ENCODE data around the gene MUS81. TPM values are rescaled to one million over a fixed set of nuclear protein-coding genes. Genes with fewer than 3 reads are reported as not detected.
A peak's percentile ranks its signal among the peaks of the same experiment; 100 is the strongest.

The MUS81 gene
- total RNA-seq, 4 donors from 2014 or later = 58.3 to 191 (median 81.2) TPM

- H3K9me3 ChIP-seq = no peaks in the 10 kb centered on the region
- peaks cover 2 to 28% (median 14%) of the 10 kb centered on the region in 4 donors for H3K36me3 ChIP-seq
- H3K4me1 ChIP-seq = peaks cover 33 to 64% (median 54%) of the 10 kb centered on the region in 4 donors
- intact Hi-C loops (cut with DNase I; ENCODE audit: low total_unique reads) (no loop called here), in situ Hi-C loops (cut with MboI; ENCODE audit: low pct_ligation_motif_present in 1 of 4, low pct_unique_long_range_greater_than_20kb in 1 of 4, low sequenced_read_pairs in 3 of 4) (no loop called here)
- TF ChIP-seq POLR2AphosphoS5 (IDR thresholded peaks at IDR 0.05) = peak in 1 of 3 donors; percentile 36
- TF ChIP-seq POLR2A (IDR thresholded peaks at IDR 0.05) = no peak
- peak; percentile 18 for DNase-seq
- H3K27ac ChIP-seq = peak overlapping the region; percentile 97 to 100 (median 100)
- 50 to 51% methylated on average over 2 to 14 of the region's 15 CpGs for WGBS, 2 donors (ENCODE audit: low coverage in 1 of 2)
- peak overlapping the region in 2 of 4 donors; percentile 5 to 84 for H3K4me3 ChIP-seq
- no peaks in the 10 kb centered on the region for H3K27me3 ChIP-seq
Measured at GRCh38 chr11:65854852-65855837, 5.1 kb upstream of the MUS81 start.

DNA sequence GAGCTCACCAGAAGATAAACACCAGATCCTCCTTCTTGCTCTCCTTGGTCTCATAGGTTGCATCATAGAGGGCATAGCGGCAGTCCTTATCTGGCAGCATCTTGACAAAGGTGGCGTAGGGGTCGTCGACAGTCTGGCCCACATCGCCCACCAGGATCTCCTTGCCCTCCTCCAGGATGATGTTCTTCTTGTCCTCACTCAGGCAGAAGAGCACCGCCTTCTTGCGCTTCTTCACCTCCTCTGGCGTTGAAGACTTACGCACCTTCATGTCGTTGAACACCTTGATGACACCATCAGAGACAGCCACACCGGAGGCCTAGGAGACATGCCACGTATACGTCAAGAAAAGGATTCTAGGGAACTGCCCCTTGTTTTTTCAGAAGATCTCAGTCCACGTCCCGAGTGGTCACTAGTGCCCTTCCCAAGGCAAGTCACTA is 4.3 kb upstream of the MUS81 start:
- DNase-seq = no peak
- in situ Hi-C loops (cut with MboI; ENCODE audit: low pct_ligation_motif_present in 1 of 4, low pct_unique_long_range_greater_than_20kb in 1 of 4, low sequenced_read_pairs in 3 of 4) = no loop called here
- Histone ChIP-seq H3K27ac (peak overlapping the region; percentile 97 to 100 (median 100)), H3K36me3 (peaks cover 2 to 28% (median 14%) of the 10 kb centered on the region in 4 donors), H3K9me3 (no peaks in the 10 kb centered on the region), H3K4me1 (peaks cover 33 to 66% (median 54%) of the 10 kb centered on the region in 4 donors), H3K4me3 (peak overlapping the region in 3 of 4 donors; percentile 84 to 97 (median 93)), H3K27me3 (no peaks in the 10 kb centered on the region)
- 40 to 74% methylated on average over 2 to 15 of the region's 15 CpGs for WGBS, 2 donors (ENCODE audit: low coverage in 1 of 2)
- intact Hi-C loops (cut with DNase I; ENCODE audit: low total_unique reads) = no loop called here
- TF ChIP-seq CTCF (IDR thresholded peaks at IDR 0.05) = no peak
- TF ChIP-seq POLR2AphosphoS5 (IDR thresholded peaks at IDR 0.05) = no peak

DNA sequence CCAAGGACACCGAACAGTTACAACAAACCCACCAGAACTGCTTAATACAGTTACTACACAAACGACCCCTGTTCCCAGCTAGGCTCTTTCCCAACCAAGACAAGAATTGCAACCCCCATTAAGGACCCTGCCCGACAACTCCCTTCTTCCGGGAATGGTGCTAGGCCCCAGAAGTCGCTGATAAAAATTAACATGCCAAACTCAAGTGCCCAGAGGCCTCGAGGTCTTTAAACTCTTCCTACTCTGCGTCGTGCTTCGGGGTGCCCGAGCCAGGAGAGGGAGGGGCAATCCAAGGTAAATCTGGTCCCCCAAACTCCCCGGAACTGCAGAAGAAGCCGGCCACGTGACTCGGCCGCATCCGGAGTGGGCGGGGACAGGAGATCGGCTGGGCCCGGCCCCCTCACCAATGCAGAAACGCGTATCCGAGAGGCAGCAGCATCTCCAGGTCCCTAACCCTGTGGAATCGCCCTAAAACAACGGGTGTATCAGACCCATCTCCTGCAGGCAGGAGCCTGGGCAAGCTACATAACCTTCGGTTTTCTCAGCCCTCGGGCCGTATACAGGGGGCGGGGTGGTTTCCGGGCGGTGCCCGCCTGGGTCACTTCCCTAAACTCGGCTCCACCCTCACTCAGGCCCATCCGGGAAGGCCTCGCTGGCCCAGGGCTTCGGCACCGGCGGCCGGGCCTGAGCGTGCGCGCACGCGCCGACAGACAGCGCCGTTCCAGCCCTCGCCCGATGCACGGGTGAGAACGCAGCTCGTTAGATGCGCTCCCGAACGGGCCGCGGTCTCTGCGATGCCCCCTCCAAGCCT is 3.3 kb upstream of the MUS81 start:
- in situ Hi-C loops (cut with MboI; ENCODE audit: low pct_ligation_motif_present in 1 of 4, low pct_unique_long_range_greater_than_20kb in 1 of 4, low sequenced_read_pairs in 3 of 4) (no loop called here), intact Hi-C loops (cut with DNase I; ENCODE audit: low total_unique reads) (no loop called here)
- peak overlapping the region; percentile 97 to 100 (median 100) for H3K27ac ChIP-seq
- DNase-seq = peak; percentile 90
- H3K27me3 ChIP-seq = no peaks in the 10 kb centered on the region
- H3K9me3 ChIP-seq = no peaks in the 10 kb centered on the region
- TF ChIP-seq POLR2AphosphoS5 (IDR thresholded peaks at IDR 0.05) = peak; percentile 75 to 93 (median 87)
- peak; percentile 65 for TF ChIP-seq EP300 (IDR thresholded peaks at IDR 0.05; ENCODE audit: low read depth)
- peak in 1 of 5 experiments; percentile 18 for TF ChIP-seq CTCF (IDR thresholded peaks at IDR 0.05)
- TF ChIP-seq POLR2A (IDR thresholded peaks at IDR 0.05) = peak; percentile 88
- WGBS, 2 donors (ENCODE audit: low coverage in 1 of 2) = 1% methylated on average over 26 of the region's 57 CpGs; no CpG with 5 or more reads in 1 of the 2 donors
- H3K36me3 ChIP-seq = peaks cover 2 to 19% (median 14%) of the 10 kb centered on the region in 4 donors
- peak overlapping the region; percentile 84 to 97 (median 90) for H3K4me3 ChIP-seq
- peaks cover 41 to 73% (median 63%) of the 10 kb centered on the region in 4 donors for H3K4me1 ChIP-seq

DNA sequence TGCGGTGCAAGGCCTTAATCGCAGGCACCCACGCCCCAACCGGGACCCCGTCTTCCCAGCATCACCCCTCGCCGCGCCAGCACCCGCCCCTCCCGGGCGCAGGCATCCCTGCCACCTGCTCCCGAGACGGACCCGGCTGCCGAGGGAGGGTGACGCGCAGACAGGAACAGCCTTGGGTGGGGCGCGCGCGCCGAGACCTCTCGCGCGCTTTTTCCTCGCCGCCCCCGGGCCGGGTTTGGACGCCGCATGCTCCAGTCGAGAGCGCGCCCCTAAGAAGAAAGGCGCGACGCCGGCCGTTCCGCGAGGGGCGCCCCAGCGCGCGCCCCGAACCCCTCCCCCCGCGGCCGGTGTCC is 2.8 kb upstream of the MUS81 start:
- Histone ChIP-seq H3K36me3 (peaks cover 2 to 21% (median 14%) of the 10 kb centered on the region in 4 donors), H3K27ac (peak overlapping the region; percentile 97 to 100 (median 100)), H3K4me3 (peak overlapping the region; percentile 84 to 97 (median 90)), H3K9me3 (no peaks in the 10 kb centered on the region), H3K27me3 (no peaks in the 10 kb centered on the region), H3K4me1 (peaks cover 44 to 75% (median 61%) of the 10 kb centered on the region in 4 donors)
- in situ Hi-C loops (cut with MboI; ENCODE audit: low pct_ligation_motif_present in 1 of 4, low pct_unique_long_range_greater_than_20kb in 1 of 4, low sequenced_read_pairs in 3 of 4) (no loop called here), intact Hi-C loops (cut with DNase I; ENCODE audit: low total_unique reads) (no loop called here)
- TF ChIP-seq CTCF (IDR thresholded peaks at IDR 0.05) (no peak), EP300 (IDR thresholded peaks at IDR 0.05; ENCODE audit: low read depth) (no peak), POLR2A (IDR thresholded peaks at IDR 0.05) (no peak), POLR2AphosphoS5 (IDR thresholded peaks at IDR 0.05) (no peak)
- WGBS, 2 donors (ENCODE audit: low coverage in 1 of 2) = 0% methylated on average over 23 of the region's 49 CpGs; no CpG with 5 or more reads in 1 of the 2 donors
- DNase-seq = peak; percentile 61

Data from transverse colon (tissue), 4 donors.